Colon (tissue), 2 donors: ENCODE data around the gene SLC16A3.
"Not testable (repeated sequence)": the region's sequence is repeated elsewhere in the genome, so short reads cannot be mapped to it uniquely, and the experiment has no call there.

ENCODE experiments used
- FAIRE-seq: peaks from 2 replicates; lab custom pipeline; 2012; peaks lifted over from hg19 to GRCh38; lab: Jason Lieb, UNC
- donor health status: control.
- donor health status: control.

Gene SLC16A3

GRCh38 chr17:82228842-82229697 lies at the start of gene SLC16A3:
Gene SLC16A3, plus strand, starts transcription at chr17:82229042. Its CDS starts 6,967 bp downstream, at chr17:82236009.
- FAIRE-seq: no peak

GRCh38 chr17:82179412-82179811 lies 49.4 kb upstream of the SLC16A3 start:
- FAIRE-seq: no peak

GRCh38 chr17:82179946-82180475 lies 48.8 kb upstream of the SLC16A3 start:
- no peak for FAIRE-seq

GRCh38 chr17:82180776-82181528 lies 47.9 kb upstream of the SLC16A3 start:
- no peak for FAIRE-seq

- FAIRE-seq: no peak
These were observed 44.1 kb upstream of the SLC16A3 start for GRCh38 chr17:82184761-82185160.

GRCh38 chr17:82186221-82186620 lies 42.6 kb upstream of the SLC16A3 start:
- no peak for FAIRE-seq

- no peak for FAIRE-seq
These were observed 41.3 kb upstream of the SLC16A3 start for GRCh38 chr17:82187500-82187899.

- no peak for FAIRE-seq
These were observed 40.6 kb upstream of the SLC16A3 start for GRCh38 chr17:82188001-82188961.

- FAIRE-seq: not testable (repeated sequence)
These were observed 35.8 kb upstream of the SLC16A3 start for GRCh38 chr17:82193050-82193449.

- no peak for FAIRE-seq
These were observed 35.2 kb upstream of the SLC16A3 start for GRCh38 chr17:82193520-82194220.

- no peak for FAIRE-seq
These were observed 34.1 kb upstream of the SLC16A3 start for GRCh38 chr17:82194765-82195164.

- FAIRE-seq: no peak
These were observed 32.9 kb upstream of the SLC16A3 start for GRCh38 chr17:82195675-82196672.

- no peak for FAIRE-seq
These were observed 30.8 kb upstream of the SLC16A3 start for GRCh38 chr17:82198092-82198491.

- no peak for FAIRE-seq
These were observed 29.3 kb upstream of the SLC16A3 start for GRCh38 chr17:82199496-82199895.

- FAIRE-seq: no peak
These were observed 28.7 kb upstream of the SLC16A3 start for GRCh38 chr17:82200135-82200534.

GRCh38 chr17:82200743-82201497 lies 27.9 kb upstream of the SLC16A3 start:
- no peak for FAIRE-seq

GRCh38 chr17:82201498-82201910 lies 27.3 kb upstream of the SLC16A3 start:
- no peak for FAIRE-seq

- no peak for FAIRE-seq
These were observed 25.9 kb upstream of the SLC16A3 start for GRCh38 chr17:82202981-82203380.

GRCh38 chr17:82203920-82204319 lies 24.9 kb upstream of the SLC16A3 start:
- FAIRE-seq: no peak
